ENCODE results near the gene UBE2E3.
"Not testable (repeated sequence)": the region's sequence is repeated elsewhere in the genome, so short reads cannot be mapped to it uniquely, and the experiment has no call there.

Gene UBE2E3

DNA sequence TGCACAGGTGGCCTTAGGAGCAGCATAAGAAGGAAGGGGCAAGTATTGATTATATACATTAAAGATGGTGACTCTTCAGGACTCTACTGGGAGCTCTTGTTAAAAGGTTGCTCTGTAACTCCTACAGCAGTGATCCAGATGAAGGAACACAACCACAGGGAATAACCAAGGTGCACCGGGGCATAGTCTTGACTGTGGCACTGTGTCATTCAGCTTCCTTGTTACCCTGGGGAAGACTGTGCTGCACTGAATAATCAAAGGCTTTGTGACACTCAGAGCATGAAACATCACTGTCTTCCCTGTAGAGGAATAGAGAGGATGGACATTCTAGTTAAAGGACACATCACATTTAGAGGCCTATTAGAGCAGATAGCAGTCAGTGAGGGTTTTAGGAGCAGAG is 105.3 kb downstream of the UBE2E3 start:
- no peak for DNase-seq

DNA sequence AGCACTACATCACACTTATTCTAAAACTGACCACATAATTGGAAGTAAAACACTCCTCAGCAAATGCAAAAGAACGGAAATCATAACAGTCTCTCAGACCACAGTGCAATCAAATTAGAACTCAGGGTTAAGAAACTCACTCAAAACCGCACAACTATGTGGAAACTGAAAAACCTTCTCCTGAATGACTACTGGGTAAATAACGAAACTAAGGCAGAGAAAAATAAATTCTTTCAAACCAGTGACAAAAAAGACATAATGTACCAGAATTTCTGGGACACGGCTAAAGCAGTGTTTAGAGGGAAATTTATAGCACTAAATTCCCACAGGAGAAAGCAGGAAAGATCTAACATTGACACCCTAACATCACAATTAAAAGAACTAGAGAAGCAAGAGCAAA is 111.5 kb downstream of the UBE2E3 start:
- DNase-seq, result not testable (repeated sequence)

DNA sequence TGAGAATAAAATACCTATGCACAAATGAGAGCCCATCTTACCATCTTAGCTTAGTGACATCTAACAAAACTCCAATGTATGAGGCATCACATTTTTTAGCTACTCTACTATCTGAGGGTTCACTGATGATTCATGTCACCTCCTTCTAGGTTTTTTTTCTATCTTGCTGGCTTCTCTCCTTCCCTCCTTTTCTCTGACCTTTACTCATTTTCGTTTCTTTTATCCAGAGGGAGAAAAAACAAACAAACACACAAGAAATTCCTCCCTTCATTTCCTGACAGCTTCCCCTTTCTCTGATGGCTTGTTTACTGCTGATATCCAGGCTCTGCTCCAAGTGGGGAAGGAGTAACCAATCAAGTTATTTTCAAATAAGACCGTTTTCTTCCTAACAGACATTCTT is 115.1 kb downstream of the UBE2E3 start:
- DNase-seq, result no peak

DNA sequence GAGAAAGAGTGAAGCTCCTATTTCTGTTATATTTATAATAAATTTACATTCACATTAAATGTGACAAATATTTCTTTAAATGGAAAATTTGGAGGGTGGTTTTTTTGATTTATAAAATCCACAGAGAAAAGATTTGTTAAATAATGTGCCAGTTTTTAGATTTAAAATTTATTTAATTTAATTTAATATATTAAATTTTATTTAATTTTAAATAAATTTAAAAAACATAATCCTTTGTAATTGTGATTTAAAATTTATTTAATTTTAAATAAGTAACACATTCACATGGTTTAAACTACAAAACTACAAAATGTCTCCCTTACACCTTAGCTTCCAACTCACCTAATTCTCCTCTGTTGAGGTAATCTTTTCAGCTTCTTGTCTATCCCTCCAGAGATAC is 123.3 kb downstream of the UBE2E3 start:
- no peak for DNase-seq

- DNase-seq, result peak; percentile 3
Measured at GRCh38 chr2:181104512-181105115, 124.2 kb downstream of the UBE2E3 start.

GRCh38 chr2:181105562-181105961 is 125.2 kb downstream of the UBE2E3 start:
- no peak for DNase-seq

DNA sequence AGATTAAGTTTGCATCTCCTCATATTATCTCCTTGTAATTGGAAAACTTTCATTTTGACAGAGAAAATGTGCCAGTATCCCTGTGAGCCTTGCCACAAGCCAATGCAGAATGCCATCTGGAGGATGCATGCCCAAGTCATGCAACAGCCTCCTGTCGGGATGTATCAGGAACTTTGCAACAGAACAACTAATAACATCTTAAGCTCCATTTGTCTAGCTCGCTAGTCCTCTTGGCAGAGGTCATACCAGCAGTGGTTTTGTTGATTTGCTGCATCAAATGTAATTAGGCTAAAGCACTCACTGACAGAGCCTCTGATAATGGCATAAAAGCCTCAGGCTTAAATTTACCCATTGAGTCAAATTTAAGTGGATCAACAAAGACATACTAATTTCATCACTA is 125.8 kb downstream of the UBE2E3 start:
- no peak for DNase-seq

DNA sequence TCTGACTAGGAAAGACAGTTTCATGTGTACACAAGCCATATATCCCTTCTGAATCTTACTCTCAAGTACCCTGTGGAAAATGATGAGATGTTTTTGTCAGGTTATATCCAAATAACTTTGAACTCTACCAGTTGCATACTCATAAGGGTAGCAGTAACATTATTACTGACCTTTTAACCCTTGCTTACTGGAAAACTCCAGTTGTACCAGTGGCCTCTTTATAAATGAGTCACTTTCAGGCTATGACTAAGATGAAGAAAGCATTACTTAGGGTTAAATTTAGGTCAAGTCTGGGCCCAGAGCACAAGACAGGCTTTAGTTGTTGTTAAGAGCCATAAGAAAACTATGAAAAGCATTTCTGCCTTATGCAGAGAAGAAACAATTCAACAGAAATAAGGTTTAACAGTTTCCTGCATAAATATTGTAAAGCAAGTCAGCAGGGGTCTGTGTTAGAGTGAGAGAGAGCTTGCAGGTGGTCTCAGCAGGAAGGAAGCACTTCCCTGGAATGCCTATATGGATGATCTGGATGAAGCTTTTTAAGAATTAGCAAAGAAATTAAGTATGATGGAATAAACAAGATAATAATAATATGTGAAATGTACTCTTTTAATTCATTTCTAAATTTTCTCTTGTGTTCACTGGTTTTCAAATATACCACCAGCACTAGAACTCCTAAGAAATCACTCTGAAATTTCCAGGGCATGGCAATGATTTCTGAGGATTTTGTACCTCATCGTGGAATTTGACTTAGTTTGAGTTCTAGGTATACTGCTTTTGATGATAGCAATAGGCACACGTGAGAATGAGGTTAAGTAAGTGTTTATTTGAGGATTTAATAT is 126.6 kb downstream of the UBE2E3 start:
- DNase-seq, result no peak

GRCh38 chr2:181107628-181107945 is 127.2 kb downstream of the UBE2E3 start:
- DNase-seq, result no peak

GRCh38 chr2:181111059-181111458 is 130.7 kb downstream of the UBE2E3 start:
- DNase-seq, result no peak

GRCh38 chr2:181112916-181113315 is 132.5 kb downstream of the UBE2E3 start:
- DNase-seq, result no peak
